Measurements from ENCODE around the gene ALDH7A1.
"Not testable (repeated sequence)": the region's sequence is repeated elsewhere in the genome, so short reads cannot be mapped to it uniquely, and the experiment has no call there.

Gene ALDH7A1
- 0.48 to 1.5 reads per million in 2 donors for total RNA-seq

DNA sequence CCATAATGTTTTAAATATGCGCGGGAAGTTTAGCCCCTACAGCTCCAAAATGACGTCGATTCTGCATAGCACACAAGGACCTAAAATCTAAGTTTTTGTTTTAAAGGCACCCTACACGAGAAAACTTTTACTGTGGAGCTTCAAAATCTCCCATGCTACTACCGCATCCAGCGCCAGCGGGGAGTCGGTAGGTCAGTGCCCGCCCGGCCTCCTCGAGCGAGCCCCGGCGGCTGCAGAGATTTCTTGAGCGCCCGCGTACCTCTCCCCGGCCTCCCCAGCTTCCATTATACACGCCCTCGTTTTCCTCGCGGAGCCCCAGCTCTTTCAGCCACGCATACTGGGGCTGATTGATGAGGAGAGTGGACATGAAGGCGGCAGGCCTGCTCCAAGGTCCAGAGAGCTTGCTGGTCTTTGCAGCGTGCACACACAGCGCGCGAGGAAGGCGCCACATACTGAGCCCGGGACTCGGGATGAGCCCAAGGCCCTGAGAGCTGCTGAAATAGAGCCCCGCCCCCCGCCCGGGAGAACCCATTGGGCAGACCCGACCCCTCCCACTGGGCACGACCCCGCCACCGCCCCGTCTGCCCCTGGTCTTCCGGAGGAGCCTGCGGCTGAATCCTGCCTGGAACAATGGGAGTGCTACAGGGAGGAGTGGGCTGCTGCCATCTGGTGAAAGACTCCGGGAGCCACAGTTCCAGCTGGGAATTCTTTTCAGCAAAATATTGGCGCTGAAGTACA lies at the start of gene ALDH7A1:
ALDH7A1 (minus strand) TSS at position 472 of the 738 bp plus-strand sequence; CDS start at position 451, 21 bp downstream.
- peak; percentile 12 for DNase-seq

DNA sequence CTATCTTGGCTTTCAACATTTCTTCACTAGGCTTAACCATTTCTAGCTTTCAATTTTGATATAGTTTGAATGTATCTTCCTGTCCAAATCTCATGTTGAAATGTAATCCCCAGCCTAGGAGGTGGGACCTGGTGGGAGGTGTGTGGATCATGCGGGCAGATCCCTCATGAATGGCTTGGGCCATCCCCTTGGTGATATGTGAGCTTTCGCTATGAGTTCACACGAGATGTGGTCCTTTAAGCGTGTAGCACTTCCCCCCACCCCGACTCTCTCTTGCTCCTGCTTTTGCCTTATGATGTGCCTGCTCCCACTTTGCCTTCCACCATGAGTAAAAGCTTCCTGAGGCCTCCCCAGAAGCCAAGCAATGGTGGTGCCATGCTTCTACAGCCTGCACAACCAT lies 46.4 kb upstream of the ALDH7A1 start:
- DNase-seq, result no peak

GRCh38 chr5:126640866-126641265 lies 45.8 kb upstream of the ALDH7A1 start:
- no peak for DNase-seq

DNA sequence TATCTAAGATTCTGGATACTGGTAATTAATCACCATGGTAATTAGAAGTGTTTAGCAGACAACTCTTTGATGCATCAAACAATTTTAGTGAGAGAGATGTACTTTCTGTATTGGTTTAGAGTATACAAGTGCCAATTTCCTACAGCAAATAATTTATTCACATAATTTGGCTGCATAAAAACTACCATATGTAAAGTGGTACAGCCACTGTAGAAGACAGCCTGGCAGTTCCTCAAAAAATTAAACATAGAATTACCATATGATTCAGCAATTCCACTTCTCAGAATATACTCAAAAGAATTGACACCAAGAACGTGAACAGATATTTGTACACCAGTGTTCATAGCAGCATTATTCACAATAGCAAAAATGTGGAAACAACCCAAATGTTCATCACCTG lies 41.9 kb upstream of the ALDH7A1 start:
- DNase-seq, result no peak

GRCh38 chr5:126635585-126635984 lies 40.6 kb upstream of the ALDH7A1 start:
- DNase-seq, result no peak

- DNase-seq, result no peak
These were observed 38.5 kb upstream of the ALDH7A1 start for GRCh38 chr5:126633552-126633951.

DNA sequence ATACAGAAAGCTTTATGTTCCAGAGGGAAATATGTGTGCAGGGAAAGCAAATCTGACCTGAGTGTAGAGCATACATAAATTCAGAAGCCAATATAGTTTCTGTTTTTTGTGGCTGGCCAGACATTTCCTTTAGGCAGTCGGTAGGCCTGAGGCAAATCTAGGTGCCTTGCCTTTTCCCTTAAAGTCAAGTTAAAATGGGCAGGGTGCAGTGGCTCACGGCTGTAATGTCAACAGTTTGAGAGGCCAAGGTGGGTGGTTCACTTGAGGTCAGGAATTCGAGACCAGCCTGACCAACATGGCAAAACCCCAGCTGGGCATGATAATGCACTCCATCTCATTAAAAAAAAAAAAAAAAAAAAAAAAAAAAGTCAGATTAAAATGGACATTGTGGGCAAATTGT lies 36.9 kb upstream of the ALDH7A1 start:
- no peak for DNase-seq

GRCh38 chr5:126628102-126628501 lies 33.1 kb upstream of the ALDH7A1 start:
- DNase-seq, result no peak

DNA sequence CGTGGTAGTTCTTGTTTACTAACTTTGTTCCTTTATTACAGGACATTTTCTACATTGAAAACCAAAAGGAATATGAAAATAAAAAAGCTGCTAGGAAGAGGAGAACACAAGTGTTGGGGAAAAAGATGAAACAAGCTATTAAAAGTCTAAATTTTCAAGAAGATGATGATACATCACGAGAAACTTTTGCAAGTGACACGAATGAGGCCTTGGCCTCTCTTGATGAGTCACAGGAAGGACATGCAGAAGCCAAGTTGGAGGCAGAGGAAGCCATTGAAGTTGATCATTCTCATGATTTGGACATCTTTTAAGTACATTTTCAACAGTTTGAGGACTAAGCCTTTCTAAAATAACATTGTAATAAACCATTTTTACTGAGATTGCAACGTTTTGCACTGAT lies 29.5 kb upstream of the ALDH7A1 start:
- no peak for DNase-seq

DNA sequence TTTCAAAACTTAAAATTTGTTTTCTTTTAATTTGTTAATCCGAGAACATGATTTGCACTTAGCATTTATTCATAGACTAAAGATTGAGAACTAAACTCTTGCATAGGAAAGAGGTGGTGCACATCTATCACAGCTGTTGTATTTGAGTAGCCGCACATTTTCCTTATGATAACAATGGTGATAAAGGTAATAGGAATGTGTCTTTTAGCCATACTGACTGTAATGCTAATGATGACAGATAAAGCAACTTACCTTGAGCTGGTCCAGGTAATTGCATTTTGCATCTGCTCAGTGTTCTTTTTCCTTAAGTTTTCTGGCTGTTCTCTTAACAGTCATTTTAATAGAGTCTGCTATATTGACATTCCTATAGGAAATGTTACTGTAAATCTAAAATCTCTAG lies 24.8 kb upstream of the ALDH7A1 start:
- DNase-seq, result no peak

DNA sequence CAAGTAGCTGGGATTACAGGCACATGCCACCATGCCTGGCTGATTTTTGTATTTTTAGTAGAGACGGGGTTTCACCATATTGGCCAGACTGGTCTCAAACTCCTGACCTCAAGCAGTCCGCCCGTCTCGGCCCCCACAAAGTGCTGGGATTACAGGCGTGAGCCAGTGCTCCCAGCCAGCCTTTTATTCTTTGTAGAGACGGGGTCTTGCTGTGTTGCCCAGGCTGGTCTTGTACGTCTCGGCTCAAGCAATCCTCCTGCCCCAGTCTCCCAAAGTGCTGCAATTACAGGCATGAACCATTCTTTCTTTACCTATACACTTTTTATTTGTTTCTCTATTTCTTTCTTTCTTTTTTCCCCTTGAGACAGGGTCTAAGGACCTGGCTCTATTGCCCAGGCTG lies 22.6 kb upstream of the ALDH7A1 start:
- not testable (repeated sequence) for DNase-seq

GRCh38 chr5:126615286-126615685 lies 20.3 kb upstream of the ALDH7A1 start:
- no peak for DNase-seq

GRCh38 chr5:126613941-126614592 lies 19.0 kb upstream of the ALDH7A1 start:
- no peak for DNase-seq

DNA sequence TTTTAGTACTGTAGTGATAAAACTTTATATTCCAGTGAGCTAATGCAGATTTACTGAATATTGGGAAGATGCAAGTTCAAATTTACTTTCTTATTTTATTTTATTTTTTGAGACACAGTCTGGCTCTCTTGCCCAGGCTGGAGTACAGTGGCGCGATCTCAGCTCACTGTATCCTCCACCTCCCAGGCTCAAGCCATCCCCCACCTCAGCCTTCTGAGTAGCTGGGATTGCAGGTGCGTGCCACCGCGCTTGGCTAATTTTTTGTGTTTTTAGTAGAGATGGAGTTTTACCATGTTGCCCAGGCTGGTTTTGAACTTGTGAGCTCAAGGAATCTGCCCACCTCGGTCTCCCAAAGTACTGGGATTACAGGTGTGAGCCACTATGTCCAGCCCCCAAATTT lies 15.6 kb upstream of the ALDH7A1 start:
- no peak for DNase-seq

GRCh38 chr5:126610160-126610559 lies 15.1 kb upstream of the ALDH7A1 start:
- no peak for DNase-seq

DNA sequence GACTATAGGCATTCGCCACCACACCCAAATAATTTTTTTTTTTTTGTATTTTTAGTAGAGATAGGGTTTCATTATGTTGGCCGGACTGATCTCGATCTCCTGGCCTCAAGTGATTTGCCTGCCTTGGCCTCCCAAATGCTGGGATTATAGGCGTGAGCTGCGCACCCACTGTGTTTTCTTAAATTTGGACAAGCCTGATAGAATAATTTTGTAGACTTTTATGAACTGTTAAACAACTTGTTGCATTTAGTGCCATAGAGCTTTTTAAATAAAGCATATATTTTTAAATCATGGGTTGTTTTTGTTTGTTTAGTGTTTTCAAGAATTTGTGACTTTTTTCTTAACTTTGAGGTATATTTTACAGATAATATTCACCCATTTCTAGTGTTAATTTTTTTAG lies 10.5 kb upstream of the ALDH7A1 start:
- no peak for DNase-seq

- DNase-seq, result no peak
These were observed 8.5 kb upstream of the ALDH7A1 start for GRCh38 chr5:126603402-126603991.

- peak; percentile 56 for DNase-seq
These were observed 5.9 kb upstream of the ALDH7A1 start, which contains the start of gene PHAX for GRCh38 chr5:126600631-126601511. PHAX (plus strand) TSS chr5:126600947; CDS start chr5:126600963, 16 bp downstream.

DNA sequence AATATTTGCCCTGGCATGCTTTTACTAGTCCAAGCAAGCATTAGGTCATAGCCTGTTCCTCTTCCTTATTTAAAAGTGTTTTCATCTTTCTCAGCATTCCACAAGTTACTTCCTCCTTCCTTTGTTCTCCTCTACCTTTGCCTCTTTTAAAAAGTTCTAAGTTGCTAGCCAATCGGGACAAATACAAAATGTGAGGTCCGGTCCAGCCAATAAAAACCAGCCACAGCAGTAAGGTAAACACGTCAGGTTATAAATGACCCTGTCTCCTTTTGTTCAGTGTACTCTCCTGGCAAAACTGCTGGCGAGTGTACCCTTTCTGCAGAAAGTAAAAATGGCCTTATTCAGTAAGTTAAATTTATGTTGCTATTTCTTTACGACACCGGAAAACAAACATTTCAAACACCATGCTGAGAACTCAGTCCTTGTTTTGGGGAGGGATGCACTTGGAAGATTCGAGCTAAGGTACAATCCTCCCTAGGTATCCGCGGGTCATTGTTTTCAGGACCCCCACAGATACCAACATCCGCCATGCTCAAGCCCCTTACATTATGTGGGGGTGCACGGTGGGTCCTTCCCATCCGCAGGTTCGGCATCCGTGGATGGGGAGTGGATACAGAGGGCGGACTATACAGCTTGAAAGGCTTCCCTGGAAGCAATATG lies 5.1 kb upstream of the ALDH7A1 start:
- not testable (repeated sequence) for DNase-seq

GRCh38 chr5:126599499-126599898 lies 4.5 kb upstream of the ALDH7A1 start:
- DNase-seq, result no peak

DNA sequence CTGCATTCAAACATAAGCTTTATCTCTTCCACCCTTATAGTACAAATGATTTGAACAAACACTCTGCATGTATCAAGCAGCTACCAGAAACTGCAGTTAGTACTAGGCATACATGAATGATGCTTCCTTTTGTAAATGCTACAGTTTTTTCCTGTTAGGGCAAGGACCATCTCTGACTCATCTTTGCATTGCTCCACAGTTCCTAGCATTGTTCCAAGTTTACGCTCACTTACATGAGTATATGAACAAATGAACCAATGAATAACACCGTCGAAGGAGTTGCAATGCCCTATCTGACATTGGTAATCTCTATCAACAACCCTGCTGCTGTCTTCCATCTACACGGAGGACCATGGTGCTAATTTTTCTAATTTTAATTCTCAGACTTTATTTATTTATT lies 2.1 kb upstream of the ALDH7A1 start:
- no peak for DNase-seq

- no peak for DNase-seq
These were observed 566 bp upstream of the ALDH7A1 start for GRCh38 chr5:126595486-126596083.
